ENCODE data around the gene PCNT. TPM values are rescaled to one million over a fixed set of nuclear protein-coding genes. Genes with fewer than 3 reads are reported as not detected.

The PCNT gene
- total and polyA plus RNA-seq, 2 of the 8 experiments (the other 6 are each of a cell fraction or from before 2014, with no cell fraction given): 9.9 to 45.1 TPM

- Histone ChIP-seq H2BK20ac (ENCODE audit: low read length) (no peak overlapping the region), H3K79me2 (ENCODE audit: control insufficient read depth in 1 of 2, insufficient read depth in 2 of 2, low read length in 2 of 2) (peaks cover 14 to 48% of the 10 kb centered on the region in 2 experiments), H3K36me3 (ENCODE audit: control insufficient read depth in 2 of 4, insufficient read depth in 4 of 4, low read length in 3 of 4) (peaks cover 10 to 41% (median 20%) of the 10 kb centered on the region in 4 experiments), H3K27ac (ENCODE audit: low read depth, low read length) (no peak overlapping the region), H3K4me1 (replicated peaks in 1 of 4; ENCODE audit: control insufficient read depth in 3 of 4, insufficient read depth in 4 of 4, low read length in 3 of 4) (peaks cover 3 to 9% (median 4%) of the 10 kb centered on the region in 4 experiments; a peak in 5 of 7 replicates), H3K23me2 (ENCODE audit: low read depth, low read length) (peaks cover 4% of the 10 kb centered on the region), H3K4me3 (ENCODE audit: extremely low read depth in 1 of 4, insufficient read depth in 2 of 4, low read depth in 3 of 4, low read length in 4 of 4) (peak overlapping the region in 3 of 4 experiments; percentile 0 to 42 (median 5); a peak in 2 of 8 replicates), H2BK5ac (ENCODE audit: low read depth, low read length) (no peak overlapping the region), H3K9me3 (ENCODE audit: insufficient read depth in 2 of 2, low read depth in 1 of 2, low read length in 1 of 2) (no peaks in the 10 kb centered on the region), H3K23ac (ENCODE audit: insufficient read length) (no peak overlapping the region), H2BK15ac (ENCODE audit: low read length) (no peak overlapping the region), H2AK5ac (ENCODE audit: low read depth, low read length) (no peak overlapping the region), H3K18ac (ENCODE audit: extremely low read depth, low read length) (no peak overlapping the region), H3K27me3 (replicated peaks in 1 of 4; ENCODE audit: control insufficient read depth in 3 of 4, extremely low read depth in 1 of 4, insufficient read depth in 3 of 4, low read length in 3 of 4) (no peaks in the 10 kb centered on the region), H3K79me1 (ENCODE audit: low read depth, low read length) (peaks cover 8% of the 10 kb centered on the region), H4K5ac (ENCODE audit: insufficient read length, low read depth, low read length) (no peak overlapping the region), H2AFZ (ENCODE audit: low read length) (no peak overlapping the region), H3K56ac (replicated peaks; ENCODE audit: insufficient read length, low read depth, low read length) (no peak overlapping the region), H3K4me2 (ENCODE audit: insufficient read depth in 1 of 2, low read depth in 2 of 2, low read length in 2 of 2) (peak overlapping the region; percentile 62 to 71; a peak in 3 of 4 replicates), H3K9ac (replicated peaks in 1 of 4; ENCODE audit: extremely low read depth in 1 of 4, low read depth in 3 of 4, low read length in 3 of 4) (no peak overlapping the region; a peak in 1 of 7 replicates), H4K20me1 (replicated peaks in 1 of 2; ENCODE audit: control insufficient read depth in 1 of 2, insufficient read depth in 2 of 2, low read length in 2 of 2) (peaks cover 7 to 19% of the 10 kb centered on the region in 2 experiments), H3K14ac (ENCODE audit: insufficient read length) (no peak overlapping the region), H2BK120ac (replicated peaks; ENCODE audit: low read depth, low read length) (no peak overlapping the region), H3K4ac (replicated peaks; ENCODE audit: insufficient read length, low read depth, low read length) (no peak overlapping the region), H2BK12ac (ENCODE audit: low read depth, low read length) (no peak overlapping the region), H4K91ac (replicated peaks; ENCODE audit: insufficient read length, low read length) (no peak overlapping the region), H4K8ac (ENCODE audit: extremely low read depth, insufficient read depth, low read length) (no peak overlapping the region)
- POLR2A ChIA-PET (ENCODE audit: partially characterized antibody): interaction anchor here (0.5 to 2.2 kb wide), 10 partner anchors 12 to 41 kb away, joined by 3 to 6 read pairs (median 5); a partner anchor contains a TSS
- WGBS, 2 experiments (ENCODE audit: extremely low coverage in 1 of 2, insufficient coverage in 1 of 2, insufficient read length in 1 of 2, insufficient replicate concordance in 2 of 2, low coverage in 1 of 2, low lambda C conversion rate in 2 of 2, missing lambda C conversion rate in 1 of 2): 95% methylated on average over 15 of the region's 15 CpGs; no CpG with 5 or more reads in 1 of the 2 experiments
- CTCF ChIA-PET (ENCODE audit: partially characterized antibody): interaction anchor here (0.6 to 2.6 kb wide), 9 partner anchors 11 to 47 kb away, joined by 3 to 9 read pairs (median 4); a partner anchor contains a TSS
- no peak for DNase-seq (ENCODE audit: low read depth in 1 of 2, low spot score in 2 of 2)
- no peak for FAIRE-seq
- TF ChIP-seq TAF7 (optimal IDR thresholded peaks at IDR 0.05; ENCODE audit: borderline replicate concordance, low read depth, low read length): no peak
- TF ChIP-seq EGR1 (IDR thresholded peaks at IDR 0.05; ENCODE audit: borderline replicate concordance, low read depth, low read length): no peak
- no peak for TF ChIP-seq CBX5 (IDR thresholded peaks at IDR 0.05; ENCODE audit: low read depth, low read length)
- no peak for TF ChIP-seq ATF2 (IDR thresholded peaks at IDR 0.05; ENCODE audit: low read length)
- no peak for TF ChIP-seq JUND (IDR thresholded peaks at IDR 0.05; ENCODE audit: low read length)
- TF ChIP-seq USF2 (IDR thresholded peaks at IDR 0.05; ENCODE audit: low read length): no peak
- no peak for TF ChIP-seq GABPA (IDR thresholded peaks at IDR 0.05; ENCODE audit: borderline replicate concordance, insufficient read depth, low read length)
- TF ChIP-seq CHD1 (IDR thresholded peaks at IDR 0.05; ENCODE audit: low read depth, low read length): no peak
- TF ChIP-seq SP2 (IDR thresholded peaks at IDR 0.05; ENCODE audit: low read length): no peak
- no peak for TF ChIP-seq CREB1 (IDR thresholded peaks at IDR 0.05)
- no peak for TF ChIP-seq BCL11A (IDR thresholded peaks at IDR 0.05; ENCODE audit: low read depth in 2 of 2, low read length in 2 of 2)
Measured at GRCh38 chr21:46284077-46284644, 39.8 kb upstream of the PCNT start.
